HEK293T (cell line): ENCODE results near the gene NR3C2.

ENCODE experiments used
- ARNT ChIP-seq: fragments of 450-650 bp; IDR thresholded peaks from 2 replicates; pipeline ENCODE4 v1.6.1; 2017; ENCODE audit warnings: mild to moderate bottlenecking
- BHLHE40 ChIP-seq: fragments of 450-650 bp; IDR thresholded peaks from 2 replicates; pipeline ENCODE4 v1.6.1; 2016; ENCODE audit warnings: mild to moderate bottlenecking, moderate library complexity, borderline replicate concordance
- FOXK2 ChIP-seq: fragments of 450-650 bp; IDR thresholded peaks from 2 replicates; pipeline ENCODE4 v1.6.1; 2016; ENCODE audit warnings: mild to moderate bottlenecking
- FOXM1 ChIP-seq: fragments of 450-650 bp; IDR thresholded peaks from 2 replicates; pipeline ENCODE4 v1.6.1; 2017; ENCODE audit warnings: mild to moderate bottlenecking, borderline replicate concordance
- SUZ12 ChIP-seq: fragments of 450-650 bp; IDR thresholded peaks from 2 replicates; pipeline ENCODE4 v1.6.1; 2016; ENCODE audit warnings: mild to moderate bottlenecking
- ZNF384 ChIP-seq: fragments of 450-650 bp; IDR thresholded peaks from 2 replicates; pipeline ENCODE4 v1.6.1; 2016

- no peak for TF ChIP-seq ZNF384
- no peak for TF ChIP-seq SUZ12
- no peak for TF ChIP-seq FOXK2
- TF ChIP-seq BHLHE40: no peak
- no peak for TF ChIP-seq ARNT
- no peak for TF ChIP-seq FOXM1
Observed at GRCh38 chr4:148226341-148226740, 215.9 kb downstream of the NR3C2 start.
